SKM-1 (cell line): ENCODE data around the gene DHX16.

ENCODE experiments used
- DNase-seq: peaks from one replicate; lab custom pipeline; 2025; ENCODE audit not compliant: unreplicated experiment; lab: John Stamatoyannopoulos, UW

Gene DHX16

DNA sequence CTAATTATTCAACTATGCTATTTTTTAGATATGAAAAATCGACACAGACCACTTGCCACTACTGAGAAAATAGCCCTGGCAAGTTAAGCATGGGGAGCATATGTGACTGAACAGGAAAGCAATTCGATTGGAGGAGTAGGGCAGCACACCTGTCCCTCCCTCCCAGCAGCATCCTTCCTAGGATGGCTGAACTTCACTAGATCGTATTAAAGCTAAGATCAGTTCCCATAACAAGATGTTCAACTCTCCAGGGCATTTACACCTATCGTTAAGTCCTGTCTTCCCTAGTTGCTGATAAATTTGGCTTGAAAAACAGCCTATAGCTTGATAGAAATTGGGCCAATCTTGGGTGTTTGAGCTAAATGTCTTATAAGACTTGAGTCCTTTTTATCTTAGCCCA, 62.7 kb downstream of the DHX16 start:
- DNase-seq: no peak

GRCh38 chr6:30603961-30604360, 68.8 kb downstream of the DHX16 start:
- no peak for DNase-seq
